Stimulated activated effector memory CD8-positive, alpha-beta T cell treated with anti-CD3 and anti-CD28 coated beads, Interleukin-12 subunit alpha, Interleukin-12 subunit beta, amount 100 ng/mL, for 72 hours (primary cell): ENCODE measurements around the gene UGGT1.
A peak's percentile ranks its signal among the peaks of the same experiment; 100 is the strongest.

Source experiments
- ATAC-seq: fragments of 150-1000 bp; cut with Tn5 transposase; 2 replicates; pipeline ENCODE4 v1.10.0; 2021
- DNase-seq, 2 donors: peaks; one replicate each; pipeline ENCODE4 v3.0.0; 2021 to 2022; ENCODE audit warnings: low spot score in 2 of 2
- H3K27ac Mint-ChIP-seq: one replicate; pipeline ENCODE4 v1.8.0; 2022; ENCODE audit warnings: mild to moderate bottlenecking, mixed read lengths
- H3K36me3 Mint-ChIP-seq: one replicate; pipeline ENCODE4 v1.8.0; 2022; ENCODE audit warnings: mild to moderate bottlenecking, mixed read lengths
- H3K4me1 Mint-ChIP-seq: one replicate; pipeline ENCODE4 v1.8.0; 2022; ENCODE audit warnings: mixed read lengths
- H3K4me3 Mint-ChIP-seq: one replicate; pipeline ENCODE4 v1.8.0; 2022; ENCODE audit warnings: mild to moderate bottlenecking, mixed read lengths
- H3K9me3 Mint-ChIP-seq: one replicate; pipeline ENCODE4 v1.8.0; 2022; ENCODE audit warnings: mixed read lengths

Gene UGGT1

DNA sequence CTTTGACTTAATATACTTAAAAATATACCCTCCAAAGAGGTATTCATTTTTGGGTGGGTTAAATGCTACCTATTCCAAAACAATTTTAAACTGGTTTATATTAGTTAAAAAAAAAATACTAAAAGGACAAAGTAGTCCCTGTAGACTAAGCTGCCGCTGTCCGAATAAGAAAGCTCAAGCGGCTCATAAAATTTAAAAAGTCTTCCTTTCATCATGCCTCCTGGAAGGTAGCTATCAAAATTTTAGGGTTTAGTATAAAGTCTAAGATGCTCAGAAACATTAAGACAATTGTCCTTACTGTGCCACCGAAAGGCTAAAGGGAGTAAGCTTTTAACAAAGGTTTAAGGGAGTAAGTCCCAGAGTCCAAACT, 440 bp upstream of the UGGT1 start:
- ATAC-seq = no peak
- peaks cover 17% of the 10 kb centered on the region for H3K36me3 Mint-ChIP-seq
- peak overlapping the region; percentile 82 for H3K4me3 Mint-ChIP-seq
- no peak for DNase-seq
- H3K27ac Mint-ChIP-seq = peak overlapping the region; percentile 92
- no peaks in the 10 kb centered on the region for H3K9me3 Mint-ChIP-seq
- peaks cover 29% of the 10 kb centered on the region for H3K4me1 Mint-ChIP-seq

DNA sequence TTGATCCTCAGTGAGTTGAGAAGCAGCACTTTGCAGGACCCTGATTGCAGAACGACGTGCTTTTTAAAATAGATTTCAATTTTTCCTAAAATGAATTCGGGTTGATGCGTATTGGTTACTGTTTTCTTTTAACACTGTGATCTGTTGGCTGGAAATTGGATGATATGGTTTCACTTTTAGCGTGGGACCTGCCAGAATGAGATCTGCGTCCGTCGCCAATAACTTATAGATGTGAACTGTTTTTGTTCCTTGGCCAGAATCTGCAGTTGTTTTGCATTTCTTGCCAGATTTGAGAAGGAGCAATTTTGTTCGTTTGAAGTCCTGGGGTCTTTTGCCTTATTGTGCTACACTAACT, 703 bp downstream of the UGGT1 start:
- Mint-ChIP-seq H3K27ac (peak overlapping the region; percentile 92), H3K9me3 (no peaks in the 10 kb centered on the region), H3K36me3 (peaks cover 22% of the 10 kb centered on the region), H3K4me1 (peaks cover 33% of the 10 kb centered on the region), H3K4me3 (peak overlapping the region; percentile 82)
- ATAC-seq = no peak
- DNase-seq = peak in 1 of 2 donors; percentile 52

DNA sequence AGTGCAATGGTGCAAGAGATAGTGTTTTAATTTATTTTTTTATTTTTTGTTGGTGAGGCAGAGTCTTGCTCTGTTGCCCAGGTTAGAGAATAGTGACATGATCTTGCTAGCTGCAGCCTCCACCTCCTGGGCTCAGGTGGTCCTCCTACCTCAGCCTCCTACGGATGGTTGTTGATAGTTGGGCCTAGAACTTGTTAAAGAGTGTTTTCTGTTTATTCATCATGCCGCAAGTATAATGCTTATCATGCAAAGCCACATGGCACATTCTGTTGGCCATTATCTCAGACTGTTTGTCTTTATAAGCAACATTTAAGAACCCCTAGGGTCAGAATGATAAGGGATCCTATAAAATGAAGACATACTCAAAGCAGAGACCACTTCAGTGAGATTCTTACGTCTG, 1.7 kb downstream of the UGGT1 start:
- H3K27ac Mint-ChIP-seq = peak overlapping the region; percentile 92
- DNase-seq (no peak), ATAC-seq (no peak)
- H3K4me1 Mint-ChIP-seq = peaks cover 33% of the 10 kb centered on the region
- H3K4me3 Mint-ChIP-seq = peak overlapping the region; percentile 82
- peaks cover 32% of the 10 kb centered on the region for H3K36me3 Mint-ChIP-seq
- no peaks in the 10 kb centered on the region for H3K9me3 Mint-ChIP-seq

DNA sequence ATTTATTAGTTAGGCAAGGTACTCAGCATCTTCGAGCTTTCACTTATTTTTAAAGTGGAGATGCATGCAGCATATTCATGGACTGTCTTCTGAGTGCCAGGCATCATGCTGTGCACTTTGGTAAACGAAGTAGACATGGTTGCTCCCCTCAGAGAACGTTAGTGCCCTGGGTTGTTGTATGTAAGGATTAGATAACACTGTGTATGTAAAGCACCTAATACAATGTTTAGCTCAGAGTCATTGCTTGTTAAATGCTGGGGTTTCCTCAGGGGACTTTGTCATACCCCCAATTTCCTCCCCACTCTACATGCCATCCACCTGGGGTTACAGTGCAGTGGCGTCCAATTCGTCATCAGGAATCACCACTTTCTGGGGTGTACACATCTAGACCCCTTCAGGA, 2.8 kb downstream of the UGGT1 start:
- H3K36me3 Mint-ChIP-seq = peaks cover 43% of the 10 kb centered on the region
- H3K27ac Mint-ChIP-seq = peak overlapping the region; percentile 63
- H3K4me1 Mint-ChIP-seq = peaks cover 33% of the 10 kb centered on the region
- ATAC-seq (no peak), DNase-seq (no peak)
- H3K9me3 Mint-ChIP-seq = no peaks in the 10 kb centered on the region
- no peak overlapping the region for H3K4me3 Mint-ChIP-seq

DNA sequence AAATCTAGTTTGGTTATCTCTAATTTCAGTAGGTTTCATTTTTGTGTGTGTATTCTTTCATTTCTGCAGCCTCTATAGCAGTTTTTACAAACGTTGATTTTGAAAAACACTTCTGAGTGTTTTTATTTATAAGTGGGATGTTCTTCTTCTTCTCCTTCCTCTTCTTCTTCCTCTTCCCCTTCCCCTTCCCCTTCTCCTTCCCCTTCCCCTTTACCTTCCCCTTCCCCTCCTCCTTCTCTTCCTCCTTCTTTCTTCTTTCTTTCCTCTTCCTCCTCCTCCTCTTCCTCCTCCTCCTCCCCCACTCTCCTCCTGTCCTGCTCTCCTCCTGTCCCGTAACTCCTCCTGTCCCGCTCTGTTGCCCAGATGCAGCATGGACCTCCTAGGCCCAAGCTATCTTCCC, 4.2 kb downstream of the UGGT1 start:
- Mint-ChIP-seq H3K4me1 (peaks cover 24% of the 10 kb centered on the region), H3K4me3 (no peak overlapping the region), H3K27ac (peak overlapping the region; percentile 90), H3K9me3 (no peaks in the 10 kb centered on the region), H3K36me3 (peaks cover 57% of the 10 kb centered on the region)
- ATAC-seq = no peak
- no peak for DNase-seq

GRCh38 chr2:128103407-128103806, 12.4 kb downstream of the UGGT1 start:
- Mint-ChIP-seq H3K36me3 (peaks cover 96% of the 10 kb centered on the region), H3K9me3 (no peaks in the 10 kb centered on the region), H3K27ac (peak overlapping the region; percentile 26)

DNA sequence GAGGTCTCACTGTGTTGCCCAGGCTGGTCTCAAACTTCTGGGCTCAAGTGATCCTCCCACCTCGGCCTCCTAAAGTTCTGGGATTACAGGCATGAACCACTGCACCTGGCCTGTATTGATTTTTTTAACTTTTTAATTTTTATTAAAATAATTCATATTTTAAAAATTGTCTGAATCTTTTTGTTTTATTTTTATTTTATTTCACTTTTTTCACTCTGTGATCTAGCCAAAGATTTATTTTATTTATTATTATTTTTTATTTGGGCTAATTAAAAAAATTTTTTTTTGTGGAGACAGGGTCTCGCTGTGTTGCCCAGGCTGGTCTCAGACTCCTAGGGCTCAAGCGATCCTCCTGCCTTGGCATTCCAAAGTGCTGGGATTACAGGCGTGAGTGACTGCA, 14.1 kb downstream of the UGGT1 start:
- Mint-ChIP-seq H3K4me1 (peaks cover 6% of the 10 kb centered on the region), H3K36me3 (peaks cover 96% of the 10 kb centered on the region), H3K4me3 (no peak overlapping the region), H3K27ac (no peak overlapping the region), H3K9me3 (no peaks in the 10 kb centered on the region)
- DNase-seq (no peak), ATAC-seq (no peak)

More at GRCh38 chr2:128103407-128103806, 12.4 kb downstream of the UGGT1 start:
- ATAC-seq (no peak), DNase-seq (no peak)
- Mint-ChIP-seq H3K4me1 (peaks cover 6% of the 10 kb centered on the region), H3K4me3 (no peak overlapping the region)

- no peak for ATAC-seq
Measured at GRCh38 chr2:128108166-128108565, 17.2 kb downstream of the UGGT1 start.

DNA sequence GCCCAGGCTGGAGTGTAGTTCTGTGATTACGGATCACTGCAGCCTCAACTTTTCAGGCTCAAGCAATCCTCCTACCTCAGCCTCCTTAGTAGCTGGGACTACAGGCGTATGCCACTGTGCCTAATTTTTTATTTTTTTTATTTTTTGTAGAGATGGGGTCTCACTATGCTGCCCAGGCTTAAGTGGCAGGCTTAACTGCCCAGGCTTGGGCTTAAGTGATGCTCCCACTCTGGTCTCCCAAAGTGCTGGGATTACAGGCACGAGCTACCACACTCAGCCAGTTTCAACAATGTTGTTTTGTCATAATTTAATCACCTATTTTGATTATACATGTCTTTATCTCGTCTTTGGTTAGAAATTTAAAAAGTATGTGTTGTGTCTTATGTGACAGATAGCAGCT, 18.2 kb downstream of the UGGT1 start:
- Mint-ChIP-seq H3K36me3 (peaks cover 94% of the 10 kb centered on the region), H3K27ac (no peak overlapping the region)
- ATAC-seq = no peak

More at GRCh38 chr2:128108166-128108565, 17.2 kb downstream of the UGGT1 start:
- no peaks in the 10 kb centered on the region for H3K9me3 Mint-ChIP-seq
- no peak overlapping the region for H3K4me3 Mint-ChIP-seq
- H3K36me3 Mint-ChIP-seq = peaks cover 96% of the 10 kb centered on the region
- no peaks in the 10 kb centered on the region for H3K4me1 Mint-ChIP-seq
- DNase-seq = no peak
- no peak overlapping the region for H3K27ac Mint-ChIP-seq

DNA sequence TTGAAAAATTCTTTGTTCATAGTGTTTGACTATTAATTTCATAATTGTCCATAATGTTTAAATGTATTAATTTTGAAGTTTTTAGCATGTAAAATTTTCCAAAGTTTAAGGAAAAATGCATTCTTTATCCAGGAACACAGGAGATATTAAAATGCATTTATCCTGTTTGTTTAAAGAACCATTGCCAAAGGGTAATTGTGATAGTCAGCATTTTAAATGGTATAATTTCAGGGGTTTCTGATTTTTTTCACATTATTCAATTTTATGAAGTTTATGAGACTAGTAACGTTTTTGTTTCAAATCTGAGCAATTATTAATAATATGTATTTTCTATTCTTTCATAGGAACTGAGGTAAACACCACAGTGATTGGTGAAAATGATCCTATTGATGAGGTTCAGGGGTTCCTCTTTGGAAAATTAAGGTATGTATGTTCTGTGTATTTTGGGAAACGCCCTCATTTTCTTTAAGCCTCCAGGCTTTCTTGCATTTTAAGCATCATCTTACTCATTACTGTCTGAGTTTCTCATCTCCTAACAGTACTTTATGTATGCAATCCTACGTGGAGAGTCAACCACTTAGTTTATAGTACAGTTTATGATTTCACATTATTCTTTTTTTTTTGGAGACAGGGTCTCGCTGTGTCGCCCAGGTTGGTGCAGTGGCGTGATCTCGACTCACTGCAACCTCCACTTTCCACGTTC, 25.1 kb downstream of the UGGT1 start:
- no peak overlapping the region for H3K27ac Mint-ChIP-seq
- DNase-seq (no peak), ATAC-seq (no peak)
- H3K4me1 Mint-ChIP-seq = no peaks in the 10 kb centered on the region
- H3K9me3 Mint-ChIP-seq = no peaks in the 10 kb centered on the region
- H3K4me3 Mint-ChIP-seq = no peak overlapping the region
- H3K36me3 Mint-ChIP-seq = peaks cover 98% of the 10 kb centered on the region

More for the DNA sequence above, 18.2 kb downstream of the UGGT1 start:
- Mint-ChIP-seq H3K4me1 (no peaks in the 10 kb centered on the region), H3K4me3 (no peak overlapping the region), H3K9me3 (no peaks in the 10 kb centered on the region)
- DNase-seq = no peak

DNA sequence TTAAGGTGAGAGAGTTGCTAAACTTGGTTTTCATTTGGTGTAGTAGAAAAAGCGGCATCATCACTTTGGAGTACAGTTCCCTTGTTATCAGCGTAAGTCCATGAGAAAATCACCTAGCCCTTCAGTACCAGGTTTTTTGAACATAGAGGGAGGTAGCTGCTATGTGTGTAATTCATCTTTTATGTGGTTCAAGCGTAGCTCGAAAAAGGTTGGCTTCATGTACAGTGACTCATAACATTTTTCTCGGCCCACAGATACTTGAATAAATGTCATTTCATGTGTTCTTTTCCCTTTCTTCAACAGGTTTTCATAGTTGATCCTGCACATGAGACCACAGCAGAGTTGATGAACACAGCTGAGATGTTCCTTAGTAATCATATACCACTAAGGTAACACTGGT, 43.6 kb downstream of the UGGT1 start:
- Mint-ChIP-seq H3K4me1 (no peaks in the 10 kb centered on the region), H3K9me3 (no peaks in the 10 kb centered on the region), H3K4me3 (no peak overlapping the region), H3K36me3 (peaks cover 100% of the 10 kb centered on the region), H3K27ac (peak overlapping the region; percentile 40)
- ATAC-seq (peak; percentile 16), DNase-seq (no peak)

GRCh38 chr2:128137094-128137616, 46.2 kb downstream of the UGGT1 start:
- ATAC-seq (no peak), DNase-seq (no peak)
- H3K4me3 Mint-ChIP-seq = no peak overlapping the region
- H3K27ac Mint-ChIP-seq = no peak overlapping the region
- H3K4me1 Mint-ChIP-seq = no peaks in the 10 kb centered on the region
- H3K9me3 Mint-ChIP-seq = no peaks in the 10 kb centered on the region
- H3K36me3 Mint-ChIP-seq = peaks cover 100% of the 10 kb centered on the region

DNA sequence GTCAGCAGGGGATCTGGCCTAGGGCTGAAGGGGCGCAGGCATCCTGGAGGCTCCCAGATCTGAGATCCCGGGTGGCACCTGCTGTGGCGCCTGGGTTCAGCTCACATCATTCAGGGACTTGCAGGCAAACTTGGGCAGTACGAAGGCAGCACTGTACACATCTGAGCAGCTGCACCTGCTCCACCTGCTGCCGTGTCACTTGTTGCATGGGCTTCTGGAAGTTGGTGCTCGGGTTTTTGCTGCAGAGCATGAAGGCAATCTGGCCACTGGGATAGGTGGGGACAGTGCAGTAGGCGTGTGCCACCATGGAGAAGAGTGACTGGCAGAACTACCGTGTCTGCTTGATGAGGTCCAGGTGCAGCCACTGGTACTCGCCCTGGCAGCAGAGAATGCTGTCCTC, 48.6 kb downstream of the UGGT1 start:
- no peak overlapping the region for H3K4me3 Mint-ChIP-seq
- no peak for ATAC-seq
- no peaks in the 10 kb centered on the region for H3K4me1 Mint-ChIP-seq
- no peaks in the 10 kb centered on the region for H3K9me3 Mint-ChIP-seq
- no peak overlapping the region for H3K27ac Mint-ChIP-seq
- H3K36me3 Mint-ChIP-seq = peaks cover 100% of the 10 kb centered on the region
- no peak for DNase-seq

- Mint-ChIP-seq H3K36me3 (peaks cover 100% of the 10 kb centered on the region), H3K4me3 (no peak overlapping the region), H3K9me3 (no peaks in the 10 kb centered on the region), H3K27ac (no peak overlapping the region), H3K4me1 (no peaks in the 10 kb centered on the region)
- no peak for ATAC-seq
- DNase-seq = no peak
Measured at GRCh38 chr2:128145651-128146050, 54.7 kb downstream of the UGGT1 start.

DNA sequence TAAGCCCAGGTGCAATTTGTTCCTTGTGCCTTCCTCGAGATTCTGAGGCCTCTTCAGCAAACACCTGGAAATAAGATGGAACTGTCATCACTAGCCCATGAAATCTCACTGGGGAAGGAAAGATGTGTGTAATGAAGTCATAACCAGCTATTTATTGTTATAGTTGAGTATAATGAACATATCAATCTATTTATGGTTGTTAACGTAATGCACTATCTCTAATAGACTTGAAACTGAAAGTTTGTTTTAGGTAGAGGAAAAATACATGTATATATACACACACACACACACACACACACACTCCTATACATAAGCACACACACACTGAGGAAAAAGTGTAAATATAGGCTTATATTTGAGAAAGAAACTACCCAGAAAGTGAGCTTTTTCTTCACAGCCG, 62.8 kb downstream of the UGGT1 start:
- peaks cover 5% of the 10 kb centered on the region for H3K4me1 Mint-ChIP-seq
- ATAC-seq = no peak
- H3K9me3 Mint-ChIP-seq = no peaks in the 10 kb centered on the region
- H3K4me3 Mint-ChIP-seq = no peak overlapping the region
- H3K36me3 Mint-ChIP-seq = peaks cover 100% of the 10 kb centered on the region
- H3K27ac Mint-ChIP-seq = no peak overlapping the region
- DNase-seq = no peak

- no peak for ATAC-seq
- H3K4me1 Mint-ChIP-seq = peaks cover 5% of the 10 kb centered on the region
- no peak for DNase-seq
- peaks cover 100% of the 10 kb centered on the region for H3K36me3 Mint-ChIP-seq
- H3K9me3 Mint-ChIP-seq = no peaks in the 10 kb centered on the region
- no peak overlapping the region for H3K27ac Mint-ChIP-seq
- H3K4me3 Mint-ChIP-seq = no peak overlapping the region
Measured at GRCh38 chr2:128154225-128154624, 63.2 kb downstream of the UGGT1 start.
